Stimulated activated CD8-positive, alpha-beta memory T cell treated with anti-CD3 and anti-CD28 coated beads, Interleukin-4, amount 100 ng/mL, for 4 hours (primary cell): ENCODE measurements around the gene WDR81.
"Not testable (repeated sequence)": the region's sequence is repeated elsewhere in the genome, so short reads cannot be mapped to it uniquely, and the experiment has no call there.

Source experiments
- DNase-seq, 2 donors: peaks; one replicate each; pipeline ENCODE4 v3.0.0-alpha.2; 2020; ENCODE audit warnings: low read depth in 2 of 2, low spot score in 1 of 2

WDR81 gene

GRCh38 chr17:1730326-1731193 is 6.1 kb downstream of the WDR81 start:
- no peak for DNase-seq

- DNase-seq, result no peak
Measured at GRCh38 chr17:1731194-1731506, 6.6 kb downstream of the WDR81 start.

- no peak for DNase-seq
Measured at GRCh38 chr17:1732241-1732832, 7.8 kb downstream of the WDR81 start.

- DNase-seq, result no peak
Measured at GRCh38 chr17:1732833-1733321, 8.4 kb downstream of the WDR81 start.

- DNase-seq, result no peak
Measured at GRCh38 chr17:1733759-1734158, 9.3 kb downstream of the WDR81 start.

GRCh38 chr17:1735418-1735817 is 10.9 kb downstream of the WDR81 start:
- no peak for DNase-seq

GRCh38 chr17:1735834-1736347 is 11.4 kb downstream of the WDR81 start:
- no peak for DNase-seq

GRCh38 chr17:1736348-1737281 is 12.1 kb downstream of the WDR81 start:
- DNase-seq, result no peak

GRCh38 chr17:1737531-1738291 is 13.2 kb downstream of the WDR81 start:
- no peak for DNase-seq

GRCh38 chr17:1741899-1742298 is 17.4 kb downstream of the WDR81 start:
- not testable (repeated sequence) for DNase-seq

- no peak for DNase-seq
Measured at GRCh38 chr17:1742371-1743087, 18.0 kb downstream of the WDR81 start, which contains the start of gene SERPINF2. TSS of gene SERPINF2 (plus strand) at chr17:1742871. CDS start at chr17:1744996, 2,125 bp downstream.

GRCh38 chr17:1743088-1743439 is 18.6 kb downstream of the WDR81 start:
- DNase-seq, result no peak

GRCh38 chr17:1744551-1745512 is 20.3 kb downstream of the WDR81 start:
- DNase-seq, result no peak

GRCh38 chr17:1745513-1746020 is 21.1 kb downstream of the WDR81 start:
- no peak for DNase-seq

- no peak for DNase-seq
Measured at GRCh38 chr17:1746975-1747543, 22.6 kb downstream of the WDR81 start.

GRCh38 chr17:1750628-1751027 is 26.1 kb downstream of the WDR81 start:
- no peak for DNase-seq

- no peak for DNase-seq
Measured at GRCh38 chr17:1752425-1753262, 28.1 kb downstream of the WDR81 start.
